ENCODE results near the gene CDC27.
"Not testable (repeated sequence)": the region's sequence is repeated elsewhere in the genome, so short reads cannot be mapped to it uniquely, and the experiment has no call there.

CDC27 gene

DNA sequence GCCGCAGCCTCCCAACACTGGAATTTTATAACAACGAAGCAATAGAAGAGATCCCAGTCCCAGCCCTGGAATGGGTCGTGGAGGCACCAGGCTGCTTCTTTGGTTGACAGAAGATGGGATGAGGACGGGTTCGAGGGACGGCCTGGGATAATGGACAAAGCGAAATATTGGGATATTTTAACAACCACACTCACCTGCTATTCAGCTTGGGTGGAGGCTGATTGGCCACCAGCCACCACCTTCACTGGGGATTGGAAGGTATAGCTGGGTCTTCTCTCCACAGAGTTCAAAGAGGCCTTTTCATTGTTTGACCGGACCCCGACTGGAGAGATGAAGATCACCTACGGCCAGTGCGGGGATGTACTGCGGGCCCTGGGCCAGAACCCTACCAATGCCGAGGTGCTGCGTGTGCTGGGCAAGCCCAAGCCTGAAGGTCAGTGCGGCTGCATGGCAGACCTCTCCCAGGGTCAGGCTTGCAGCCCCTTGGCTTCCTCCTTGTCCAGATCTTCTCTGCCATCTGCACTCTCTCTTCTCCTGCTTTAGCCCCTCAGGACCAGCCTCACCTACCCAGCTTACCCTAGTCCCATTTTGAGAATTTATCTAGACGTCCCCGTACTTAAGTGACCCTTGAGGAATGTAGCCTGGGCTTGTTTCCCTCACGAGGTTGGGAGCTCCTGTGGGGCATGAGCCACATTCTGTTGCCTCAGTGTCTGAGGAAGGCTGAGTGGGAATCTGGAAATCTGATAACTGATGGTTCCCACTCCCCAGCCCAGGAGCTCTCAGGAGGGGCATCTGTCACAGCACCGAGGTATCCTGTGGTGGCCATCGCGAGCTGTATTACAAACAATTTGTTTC is 30.8 kb upstream of the CDC27 start:
- DNase-seq: no peak

GRCh38 chr17:47218896-47219430 is 29.9 kb upstream of the CDC27 start:
- no peak for DNase-seq

DNA sequence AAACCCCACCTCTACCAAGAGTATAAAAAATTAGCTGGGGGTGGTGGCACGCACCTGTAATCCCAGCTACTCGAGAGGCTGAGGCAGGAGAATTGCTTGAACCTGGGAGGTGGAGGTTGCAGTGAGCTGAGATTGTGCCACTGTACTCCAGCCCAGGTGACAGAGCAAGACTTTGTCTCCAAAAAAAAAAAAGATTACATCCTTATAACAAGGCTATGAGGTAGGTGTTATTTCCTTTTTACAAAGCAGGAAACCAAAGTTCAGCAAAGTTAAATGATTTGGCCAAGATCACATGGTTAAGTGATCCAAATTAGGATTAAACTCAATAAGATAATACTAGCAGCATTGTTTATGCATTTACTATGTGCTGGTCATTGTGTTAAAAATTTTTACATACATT is 28.2 kb upstream of the CDC27 start:
- peak; percentile 53 for DNase-seq

- DNase-seq: not testable (repeated sequence)
Measured at GRCh38 chr17:47216821-47217220, 27.7 kb upstream of the CDC27 start.

- no peak for DNase-seq
Measured at GRCh38 chr17:47214931-47215330, 25.8 kb upstream of the CDC27 start.

- DNase-seq: no peak
Measured at GRCh38 chr17:47213540-47213939, 24.4 kb upstream of the CDC27 start.

DNA sequence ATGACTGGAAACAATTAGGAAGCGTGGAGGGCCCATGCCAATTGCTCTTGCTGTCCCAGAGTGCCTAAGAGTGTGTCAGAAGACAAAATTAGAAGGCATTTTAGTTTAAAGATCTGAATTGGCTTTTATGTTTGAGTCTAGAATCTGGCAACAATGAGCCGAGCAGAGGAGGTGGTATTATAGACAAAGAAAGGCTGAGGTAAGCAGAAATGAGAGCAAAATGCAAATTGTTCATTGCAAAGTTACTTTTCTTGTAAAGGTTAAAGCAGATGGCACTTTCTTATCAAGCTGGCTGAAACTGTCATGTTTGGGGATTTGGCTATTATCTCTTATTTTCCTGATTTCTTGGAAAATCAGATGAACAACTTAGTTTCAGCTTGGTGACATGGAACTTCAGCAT is 23.4 kb upstream of the CDC27 start:
- DNase-seq: no peak

- DNase-seq: no peak
Measured at GRCh38 chr17:47210779-47211178, 21.7 kb upstream of the CDC27 start.

GRCh38 chr17:47210105-47210504 is 21.0 kb upstream of the CDC27 start:
- no peak for DNase-seq

DNA sequence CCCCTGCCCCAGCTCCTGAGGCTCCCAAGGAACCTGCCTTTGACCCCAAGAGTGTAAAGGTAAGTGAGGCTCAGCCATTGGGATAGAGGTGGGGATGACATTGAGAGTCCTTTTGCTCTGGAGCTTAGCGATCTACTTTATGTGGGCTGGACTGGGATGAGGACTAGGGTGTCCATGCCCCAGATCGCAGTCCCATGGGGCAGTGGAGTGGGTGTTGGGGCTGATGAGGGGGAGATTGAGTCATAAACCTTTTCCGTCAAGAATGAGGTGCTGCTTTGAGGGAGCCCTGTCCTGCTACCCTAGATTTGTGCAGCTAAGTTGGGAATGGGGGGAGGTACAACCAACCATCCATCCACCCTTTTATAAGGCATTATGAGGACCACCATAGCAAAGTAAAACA is 20.4 kb upstream of the CDC27 start:
- no peak for DNase-seq

GRCh38 chr17:47208744-47209488 is 19.8 kb upstream of the CDC27 start, which contains the start of gene MYL4:
Gene MYL4, plus strand, starts transcription at chr17:47209348. Its CDS starts 75 bp downstream, at chr17:47209423.
- DNase-seq: no peak

DNA sequence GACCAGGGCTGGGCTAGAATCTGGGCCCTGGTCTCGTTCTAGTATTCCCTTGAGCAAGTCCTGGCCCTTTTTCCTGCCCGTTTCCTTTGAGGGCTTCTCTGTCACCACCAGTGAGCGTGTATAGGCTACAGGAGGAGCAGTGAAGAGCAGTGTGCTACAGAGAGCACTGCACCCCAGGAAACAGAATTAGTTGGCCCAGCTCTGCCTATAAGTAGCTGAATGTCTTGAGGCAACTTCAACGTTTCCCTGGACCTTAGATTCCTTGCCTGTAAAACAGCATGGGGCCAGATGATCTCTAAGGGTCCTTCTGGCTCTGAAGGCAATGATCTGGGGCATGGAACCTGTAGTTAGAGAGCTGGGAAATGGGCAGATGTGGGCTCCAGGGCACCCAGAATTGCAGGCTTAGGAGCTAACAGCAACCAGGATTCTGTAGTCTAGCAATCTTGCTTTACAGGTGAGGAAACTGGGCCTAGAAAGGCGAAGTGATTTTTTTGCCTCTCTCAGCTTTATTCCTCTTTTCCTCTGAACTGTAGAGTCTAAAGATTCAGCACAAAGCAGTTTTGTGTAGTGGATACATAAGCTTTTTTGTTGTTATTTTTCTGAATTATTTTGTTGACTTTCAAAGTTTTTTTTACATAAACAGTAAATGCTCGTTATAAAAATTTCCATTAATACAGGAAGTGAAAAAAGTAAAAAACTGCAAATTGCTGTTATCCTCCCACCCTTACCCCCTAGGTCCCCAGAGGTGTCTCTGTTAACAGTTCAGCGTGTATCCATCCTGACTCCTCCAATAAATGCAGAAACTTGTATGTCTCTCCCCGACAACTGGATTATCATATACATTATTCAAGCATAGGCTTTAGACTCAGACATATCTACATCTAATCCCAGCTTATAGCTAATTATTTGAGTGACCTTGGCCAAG is 18.3 kb upstream of the CDC27 start:
- no peak for DNase-seq

DNA sequence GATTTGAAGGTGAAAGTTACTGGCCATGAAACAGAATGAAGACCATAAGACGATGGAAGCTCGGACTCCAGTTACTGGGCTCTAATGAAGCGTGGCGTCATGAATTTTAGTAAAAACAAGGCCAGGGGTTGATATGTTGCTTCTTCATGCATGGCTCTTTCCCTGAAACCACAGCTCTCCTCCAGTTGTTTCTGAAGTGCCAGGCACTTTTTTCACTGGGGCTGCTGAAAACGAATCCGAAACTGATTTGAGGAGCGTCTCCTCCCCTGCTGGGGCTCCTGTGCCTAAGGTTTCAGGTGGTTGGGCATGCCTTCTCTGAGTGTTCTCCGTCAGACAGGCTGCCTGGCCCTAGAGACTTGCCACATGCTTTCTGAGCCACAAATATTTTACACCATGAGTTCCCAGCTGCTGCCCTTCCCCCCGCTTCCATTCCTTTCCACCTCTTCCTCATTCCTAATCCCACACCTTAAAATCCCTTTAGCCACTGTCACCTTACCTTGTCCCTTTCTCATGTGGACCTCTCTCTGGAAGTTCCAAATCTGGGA is 16.4 kb upstream of the CDC27 start:
- DNase-seq: peak; percentile 78

DNA sequence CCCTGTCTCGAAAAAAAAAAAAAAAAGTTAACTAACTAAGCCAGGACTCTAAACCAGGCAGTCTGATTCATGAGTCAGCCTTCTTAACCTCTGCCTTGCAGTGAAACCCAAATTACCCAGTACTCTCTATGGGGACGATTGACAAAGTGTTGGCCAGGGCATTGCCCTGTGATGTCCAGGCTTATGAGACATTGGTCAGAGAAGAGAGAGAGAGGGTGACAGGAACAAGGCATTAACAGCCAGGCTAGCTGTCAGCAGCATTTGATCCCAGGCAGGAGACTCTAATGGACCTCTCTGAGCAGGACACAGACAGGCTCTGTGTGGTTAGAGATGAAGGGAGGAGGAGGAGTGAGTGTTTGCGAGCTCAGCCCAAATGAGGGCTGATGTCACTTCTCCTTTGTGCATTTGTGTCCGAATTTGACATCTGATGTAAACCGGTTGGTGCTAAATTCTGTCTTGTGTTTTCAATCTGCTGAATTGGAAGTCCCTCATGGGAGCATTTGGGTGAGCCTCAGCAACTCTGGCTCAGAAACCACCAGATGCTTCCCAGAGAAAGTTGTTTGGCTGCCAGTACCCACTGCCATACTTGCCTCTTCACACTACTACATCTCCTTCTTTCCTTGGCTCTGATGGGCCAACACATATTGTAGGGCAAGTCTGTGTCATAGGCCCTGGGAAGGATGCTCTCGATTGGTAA is 15.8 kb upstream of the CDC27 start:
- DNase-seq: peak; percentile 51

- DNase-seq: peak; percentile 63
Measured at GRCh38 chr17:47203984-47204721, 15.1 kb upstream of the CDC27 start.

- no peak for DNase-seq
Measured at GRCh38 chr17:47201166-47201565, 12.1 kb upstream of the CDC27 start.

DNA sequence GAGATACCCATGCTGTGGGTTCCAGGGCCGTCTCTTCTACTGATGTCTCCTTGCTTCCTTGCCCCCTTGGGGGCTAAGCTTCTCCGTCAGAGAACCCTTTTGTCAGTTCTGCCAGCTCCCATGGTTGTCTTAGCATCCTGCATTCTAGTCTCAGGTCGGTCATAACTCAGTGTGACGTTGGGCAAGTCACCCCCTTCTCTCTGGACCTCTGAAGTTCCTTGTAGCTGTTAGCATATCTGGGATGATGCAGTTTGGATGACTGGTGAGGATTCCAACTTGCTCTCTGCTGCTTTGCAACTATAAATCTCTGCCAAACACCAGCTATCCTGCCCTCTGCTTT is 11.2 kb upstream of the CDC27 start:
- no peak for DNase-seq

- no peak for DNase-seq
Measured at GRCh38 chr17:47199627-47200324, 10.7 kb upstream of the CDC27 start.

DNA sequence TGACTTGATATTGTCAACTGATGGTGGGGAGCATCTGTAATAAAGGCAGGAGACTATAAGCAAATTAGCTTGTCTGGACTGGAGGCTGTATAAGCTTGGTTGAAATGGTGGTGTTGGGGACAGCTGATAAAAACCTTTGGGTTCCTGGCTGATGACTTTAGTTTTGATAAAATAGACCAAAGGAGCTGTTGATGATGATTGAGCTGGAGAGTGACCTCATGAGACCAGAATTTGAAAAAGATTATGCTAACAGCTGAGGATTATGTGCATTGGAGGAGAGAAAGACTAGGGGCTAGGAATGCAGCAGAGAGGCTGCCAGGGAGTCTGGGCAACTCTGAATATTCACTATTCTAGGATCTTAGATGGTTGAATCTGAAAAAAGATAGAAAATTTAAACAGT is 8.7 kb upstream of the CDC27 start:
- no peak for DNase-seq

GRCh38 chr17:47193931-47194511 is 4.9 kb upstream of the CDC27 start:
- no peak for DNase-seq

Measured in CD4-positive, alpha-beta T cell treated with Interleukin-12 subunit alpha and Interleukin-12 subunit beta, for 1 hour (primary cell).